ENCODE data around the gene DMBX1. TPM values are rescaled to one million over a fixed set of nuclear protein-coding genes. Genes with fewer than 3 reads are reported as not detected.
A peak's percentile ranks its signal among the peaks of the same experiment; 100 is the strongest.

DMBX1 gene
- total and polyA plus RNA-seq, 9 of the 15 experiments (the other 6 are each of a cell fraction or from before 2014, with no cell fraction given): 0.25 to 4.3 (median 1.0) TPM

DNA sequence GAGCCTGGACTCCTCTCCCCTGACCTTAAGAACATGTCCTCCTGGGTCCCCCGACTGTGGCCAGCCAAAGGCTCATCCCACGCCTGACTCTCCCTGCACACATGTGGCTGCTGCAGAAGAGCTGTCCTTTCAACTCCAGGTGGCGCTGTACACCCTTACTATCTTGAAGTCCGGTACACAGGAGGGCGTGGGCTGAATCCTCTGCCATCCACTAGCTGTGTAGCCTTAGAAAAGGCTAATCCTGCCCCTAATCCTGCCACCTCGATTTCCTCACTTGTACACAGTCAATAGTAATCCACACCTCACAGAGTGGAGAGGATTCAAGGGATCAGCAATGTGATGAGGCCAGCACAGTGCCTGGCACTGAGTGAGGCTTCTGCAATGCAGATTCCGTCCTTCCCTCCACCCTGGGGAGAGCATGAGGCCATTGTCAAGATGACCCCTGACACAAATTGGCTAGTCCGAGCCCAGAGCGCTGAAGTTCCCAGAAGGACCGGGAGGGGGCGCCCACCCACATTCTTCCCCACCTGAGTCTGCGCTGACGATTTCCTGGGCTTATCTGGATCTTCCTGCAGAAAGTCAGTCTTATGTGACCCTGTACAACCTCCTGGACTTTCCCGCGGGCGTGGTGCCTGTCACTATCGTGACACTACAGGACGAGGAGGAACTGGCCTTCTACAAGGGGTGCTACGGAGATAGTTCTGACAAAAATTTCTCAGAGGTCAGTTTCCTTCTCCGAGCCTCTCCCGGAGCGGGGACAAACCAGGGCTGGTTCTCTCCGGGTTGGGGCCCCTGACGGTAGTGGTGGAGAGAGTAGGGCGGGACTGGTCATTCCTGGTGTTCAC, 47.1 kb upstream of the DMBX1 start (continued):
- TF ChIP-seq, protein P1, sequence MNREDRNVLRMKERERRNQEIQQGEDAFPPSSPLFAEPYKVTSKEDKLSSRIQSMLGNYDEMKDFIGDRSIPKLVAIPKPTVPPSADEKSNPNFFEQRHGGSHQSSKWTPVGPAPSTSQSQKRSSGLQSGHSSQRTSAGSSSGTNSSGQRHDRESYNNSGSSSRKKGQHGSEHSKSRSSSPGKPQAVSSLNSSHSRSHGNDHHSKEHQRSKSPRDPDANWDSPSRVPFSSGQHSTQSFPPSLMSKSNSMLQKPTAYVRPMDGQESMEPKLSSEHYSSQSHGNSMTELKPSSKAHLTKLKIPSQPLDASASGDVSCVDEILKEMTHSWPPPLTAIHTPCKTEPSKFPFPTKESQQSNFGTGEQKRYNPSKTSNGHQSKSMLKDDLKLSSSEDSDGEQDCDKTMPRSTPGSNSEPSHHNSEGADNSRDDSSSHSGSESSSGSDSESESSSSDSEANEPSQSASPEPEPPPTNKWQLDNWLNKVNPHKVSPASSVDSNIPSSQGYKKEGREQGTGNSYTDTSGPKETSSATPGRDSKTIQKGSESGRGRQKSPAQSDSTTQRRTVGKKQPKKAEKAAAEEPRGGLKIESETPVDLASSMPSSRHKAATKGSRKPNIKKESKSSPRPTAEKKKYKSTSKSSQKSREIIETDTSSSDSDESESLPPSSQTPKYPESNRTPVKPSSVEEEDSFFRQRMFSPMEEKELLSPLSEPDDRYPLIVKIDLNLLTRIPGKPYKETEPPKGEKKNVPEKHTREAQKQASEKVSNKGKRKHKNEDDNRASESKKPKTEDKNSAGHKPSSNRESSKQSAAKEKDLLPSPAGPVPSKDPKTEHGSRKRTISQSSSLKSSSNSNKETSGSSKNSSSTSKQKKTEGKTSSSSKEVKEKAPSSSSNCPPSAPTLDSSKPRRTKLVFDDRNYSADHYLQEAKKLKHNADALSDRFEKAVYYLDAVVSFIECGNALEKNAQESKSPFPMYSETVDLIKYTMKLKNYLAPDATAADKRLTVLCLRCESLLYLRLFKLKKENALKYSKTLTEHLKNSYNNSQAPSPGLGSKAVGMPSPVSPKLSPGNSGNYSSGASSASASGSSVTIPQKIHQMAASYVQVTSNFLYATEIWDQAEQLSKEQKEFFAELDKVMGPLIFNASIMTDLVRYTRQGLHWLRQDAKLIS (CRISPR knock-in tag; IDR thresholded peaks at IDR 0.05): peak; percentile 95; the same call in 1 of the 2 replicates
- peak; percentile 93 for TF ChIP-seq TARDBP (IDR thresholded peaks at IDR 0.05)
- TF ChIP-seq RAD51 (IDR thresholded peaks at IDR 0.05; ENCODE audit: borderline replicate concordance, low read depth): peak; percentile 61; the same call in 1 of the 2 replicates
- TF ChIP-seq PPARD (CRISPR knock-in tag; IDR thresholded peaks at IDR 0.05): no peak
- TF ChIP-seq NR4A1 (CRISPR knock-in tag; IDR thresholded peaks at IDR 0.05): no peak
- peak; percentile 92 for TF ChIP-seq NR4A1 (tag; IDR thresholded peaks at IDR 0.05)
- TF ChIP-seq, protein P2, sequence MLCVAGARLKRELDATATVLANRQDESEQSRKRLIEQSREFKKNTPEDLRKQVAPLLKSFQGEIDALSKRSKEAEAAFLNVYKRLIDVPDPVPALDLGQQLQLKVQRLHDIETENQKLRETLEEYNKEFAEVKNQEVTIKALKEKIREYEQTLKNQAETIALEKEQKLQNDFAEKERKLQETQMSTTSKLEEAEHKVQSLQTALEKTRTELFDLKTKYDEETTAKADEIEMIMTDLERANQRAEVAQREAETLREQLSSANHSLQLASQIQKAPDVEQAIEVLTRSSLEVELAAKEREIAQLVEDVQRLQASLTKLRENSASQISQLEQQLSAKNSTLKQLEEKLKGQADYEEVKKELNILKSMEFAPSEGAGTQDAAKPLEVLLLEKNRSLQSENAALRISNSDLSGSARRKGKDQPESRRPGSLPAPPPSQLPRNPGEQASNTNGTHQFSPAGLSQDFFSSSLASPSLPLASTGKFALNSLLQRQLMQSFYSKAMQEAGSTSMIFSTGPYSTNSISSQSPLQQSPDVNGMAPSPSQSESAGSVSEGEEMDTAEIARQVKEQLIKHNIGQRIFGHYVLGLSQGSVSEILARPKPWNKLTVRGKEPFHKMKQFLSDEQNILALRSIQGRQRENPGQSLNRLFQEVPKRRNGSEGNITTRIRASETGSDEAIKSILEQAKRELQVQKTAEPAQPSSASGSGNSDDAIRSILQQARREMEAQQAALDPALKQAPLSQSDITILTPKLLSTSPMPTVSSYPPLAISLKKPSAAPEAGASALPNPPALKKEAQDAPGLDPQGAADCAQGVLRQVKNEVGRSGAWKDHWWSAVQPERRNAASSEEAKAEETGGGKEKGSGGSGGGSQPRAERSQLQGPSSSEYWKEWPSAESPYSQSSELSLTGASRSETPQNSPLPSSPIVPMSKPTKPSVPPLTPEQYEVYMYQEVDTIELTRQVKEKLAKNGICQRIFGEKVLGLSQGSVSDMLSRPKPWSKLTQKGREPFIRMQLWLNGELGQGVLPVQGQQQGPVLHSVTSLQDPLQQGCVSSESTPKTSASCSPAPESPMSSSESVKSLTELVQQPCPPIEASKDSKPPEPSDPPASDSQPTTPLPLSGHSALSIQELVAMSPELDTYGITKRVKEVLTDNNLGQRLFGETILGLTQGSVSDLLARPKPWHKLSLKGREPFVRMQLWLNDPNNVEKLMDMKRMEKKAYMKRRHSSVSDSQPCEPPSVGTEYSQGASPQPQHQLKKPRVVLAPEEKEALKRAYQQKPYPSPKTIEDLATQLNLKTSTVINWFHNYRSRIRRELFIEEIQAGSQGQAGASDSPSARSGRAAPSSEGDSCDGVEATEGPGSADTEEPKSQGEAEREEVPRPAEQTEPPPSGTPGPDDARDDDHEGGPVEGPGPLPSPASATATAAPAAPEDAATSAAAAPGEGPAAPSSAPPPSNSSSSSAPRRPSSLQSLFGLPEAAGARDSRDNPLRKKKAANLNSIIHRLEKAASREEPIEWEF (CRISPR knock-in tag; IDR thresholded peaks at IDR 0.05): no peak
- TF ChIP-seq, protein P3, sequence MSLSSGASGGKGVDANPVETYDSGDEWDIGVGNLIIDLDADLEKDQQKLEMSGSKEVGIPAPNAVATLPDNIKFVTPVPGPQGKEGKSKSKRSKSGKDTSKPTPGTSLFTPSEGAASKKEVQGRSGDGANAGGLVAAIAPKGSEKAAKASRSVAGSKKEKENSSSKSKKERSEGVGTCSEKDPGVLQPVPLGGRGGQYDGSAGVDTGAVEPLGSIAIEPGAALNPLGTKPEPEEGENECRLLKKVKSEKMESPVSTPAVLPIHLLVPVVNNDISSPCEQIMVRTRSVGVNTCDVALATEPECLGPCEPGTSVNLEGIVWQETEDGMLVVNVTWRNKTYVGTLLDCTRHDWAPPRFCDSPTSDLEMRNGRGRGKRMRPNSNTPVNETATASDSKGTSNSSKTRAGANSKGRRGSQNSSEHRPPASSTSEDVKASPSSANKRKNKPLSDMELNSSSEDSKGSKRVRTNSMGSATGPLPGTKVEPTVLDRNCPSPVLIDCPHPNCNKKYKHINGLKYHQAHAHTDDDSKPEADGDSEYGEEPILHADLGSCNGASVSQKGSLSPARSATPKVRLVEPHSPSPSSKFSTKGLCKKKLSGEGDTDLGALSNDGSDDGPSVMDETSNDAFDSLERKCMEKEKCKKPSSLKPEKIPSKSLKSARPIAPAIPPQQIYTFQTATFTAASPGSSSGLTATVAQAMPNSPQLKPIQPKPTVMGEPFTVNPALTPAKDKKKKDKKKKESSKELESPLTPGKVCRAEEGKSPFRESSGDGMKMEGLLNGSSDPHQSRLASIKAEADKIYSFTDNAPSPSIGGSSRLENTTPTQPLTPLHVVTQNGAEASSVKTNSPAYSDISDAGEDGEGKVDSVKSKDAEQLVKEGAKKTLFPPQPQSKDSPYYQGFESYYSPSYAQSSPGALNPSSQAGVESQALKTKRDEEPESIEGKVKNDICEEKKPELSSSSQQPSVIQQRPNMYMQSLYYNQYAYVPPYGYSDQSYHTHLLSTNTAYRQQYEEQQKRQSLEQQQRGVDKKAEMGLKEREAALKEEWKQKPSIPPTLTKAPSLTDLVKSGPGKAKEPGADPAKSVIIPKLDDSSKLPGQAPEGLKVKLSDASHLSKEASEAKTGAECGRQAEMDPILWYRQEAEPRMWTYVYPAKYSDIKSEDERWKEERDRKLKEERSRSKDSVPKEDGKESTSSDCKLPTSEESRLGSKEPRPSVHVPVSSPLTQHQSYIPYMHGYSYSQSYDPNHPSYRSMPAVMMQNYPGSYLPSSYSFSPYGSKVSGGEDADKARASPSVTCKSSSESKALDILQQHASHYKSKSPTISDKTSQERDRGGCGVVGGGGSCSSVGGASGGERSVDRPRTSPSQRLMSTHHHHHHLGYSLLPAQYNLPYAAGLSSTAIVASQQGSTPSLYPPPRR (CRISPR knock-in tag; IDR thresholded peaks at IDR 0.05; ENCODE audit: borderline replicate concordance): no peak; the same call in 1 of the 2 replicates
- no peak; the same call in 1 of the 2 replicates for TF ChIP-seq ZNF316 (IDR thresholded peaks at IDR 0.05)
- peak; percentile 54; the same call in 1 of the 2 replicates for TF ChIP-seq GABPA (tag; conservative IDR thresholded peaks at IDR 0.05; ENCODE audit: low read depth)
- no peak for TF ChIP-seq PCBP1 (IDR thresholded peaks at IDR 0.05; ENCODE audit: low read depth, low read length, poor library complexity, severe bottlenecking)
- peak; percentile 81 for TF ChIP-seq MIER1 (IDR thresholded peaks at IDR 0.05; ENCODE audit: low read depth)
- no peak for TF ChIP-seq ZNF232 (CRISPR knock-in tag; IDR thresholded peaks at IDR 0.05)
